Brain microvascular endothelial cell (primary cell): ENCODE data around the gene CTNNA3.
A peak's percentile ranks its signal among the peaks of the same experiment; 100 is the strongest.

Experiments used
- DNase-seq: peaks from one replicate; pipeline ENCODE4 v3.0.0-alpha.2; 2020
- H3K27ac ChIP-seq: fragments of 250-450 bp; sonication (Bioruptor Pico); 2 replicates; pipeline ENCODE4 v1.5.1; 2020; ENCODE audit warnings: mild to moderate bottlenecking, moderate library complexity
- H3K27me3 ChIP-seq: fragments of 250-450 bp; sonication (Bioruptor Pico); replicated peaks from 2 replicates; pipeline ENCODE4 v1.5.1; 2020; ENCODE audit warnings: mild to moderate bottlenecking
- H3K36me3 ChIP-seq: fragments of 250-450 bp; sonication (Bioruptor Pico); replicated peaks from 2 replicates; pipeline ENCODE4 v1.5.1; 2020; ENCODE audit warnings: mild to moderate bottlenecking
- H3K4me3 ChIP-seq: 2 replicates; pipeline ENCODE4 v1.5.1; 2011; ENCODE audit warnings: low read depth, mild to moderate bottlenecking, control low read depth, low read length, moderate library complexity
- CTCF ChIP-seq: IDR thresholded peaks from 2 replicates; pipeline ENCODE4 v1.5.1; 2011; ENCODE audit warnings: low read depth, mild to moderate bottlenecking, moderate library complexity, low read length, control low read depth, inconsistent platforms; ENCODE audit errors: missing control alignments
- in situ Hi-C: cut with HindIII; loops from 2 replicates; pipeline ENCODE4 v1.10.0; 2017; ENCODE audit warnings: low sequenced_read_pairs, low pct_ligation_motif_present

CTNNA3 gene

GRCh38 chr10:66752714-66753113 lies 943.3 kb downstream of the CTNNA3 start:
- DNase-seq, result peak; percentile 17
- H3K27ac ChIP-seq, result no peak overlapping the region
- no peak overlapping the region for H3K4me3 ChIP-seq
- TF ChIP-seq CTCF, result no peak
- in situ Hi-C loops, result no loop called here
- no peaks in the 10 kb centered on the region for H3K27me3 ChIP-seq
- no peaks in the 10 kb centered on the region for H3K36me3 ChIP-seq

- no peak for DNase-seq
- in situ Hi-C loops, result no loop called here
- Histone ChIP-seq H3K4me3 (no peak overlapping the region), H3K27me3 (no peaks in the 10 kb centered on the region), H3K36me3 (no peaks in the 10 kb centered on the region), H3K27ac (peak overlapping the region; percentile 80)
- TF ChIP-seq CTCF, result no peak
These were observed 947.8 kb downstream of the CTNNA3 start for GRCh38 chr10:66748217-66748616.

GRCh38 chr10:66747451-66747850 lies 948.5 kb downstream of the CTNNA3 start:
- TF ChIP-seq CTCF, result no peak
- H3K27ac ChIP-seq, result peak overlapping the region; percentile 80

GRCh38 chr10:66746711-66747110 lies 949.3 kb downstream of the CTNNA3 start:
- TF ChIP-seq CTCF, result no peak
- peak overlapping the region; percentile 80 for H3K27ac ChIP-seq

More at GRCh38 chr10:66747451-66747850, 948.5 kb downstream of the CTNNA3 start:
- no peaks in the 10 kb centered on the region for H3K36me3 ChIP-seq
- peak; percentile 88 for DNase-seq
- in situ Hi-C loops, result no loop called here
- H3K27me3 ChIP-seq, result no peaks in the 10 kb centered on the region
- H3K4me3 ChIP-seq, result no peak overlapping the region

GRCh38 chr10:66746246-66746645 lies 949.7 kb downstream of the CTNNA3 start:
- no peak for DNase-seq
- Histone ChIP-seq H3K27ac (no peak overlapping the region), H3K27me3 (no peaks in the 10 kb centered on the region), H3K36me3 (no peaks in the 10 kb centered on the region), H3K4me3 (no peak overlapping the region)
- no peak for TF ChIP-seq CTCF
- in situ Hi-C loops, result no loop called here

More at GRCh38 chr10:66746711-66747110, 949.3 kb downstream of the CTNNA3 start:
- Histone ChIP-seq H3K36me3 (no peaks in the 10 kb centered on the region), H3K4me3 (no peak overlapping the region), H3K27me3 (no peaks in the 10 kb centered on the region)
- no peak for DNase-seq
- in situ Hi-C loops, result no loop called here

GRCh38 chr10:66744915-66745314 lies 951.1 kb downstream of the CTNNA3 start:
- no peak for DNase-seq
- H3K27me3 ChIP-seq, result no peaks in the 10 kb centered on the region
- TF ChIP-seq CTCF, result no peak

More at GRCh38 chr10:66744915-66745314, 951.1 kb downstream of the CTNNA3 start:
- in situ Hi-C loops, result no loop called here
- Histone ChIP-seq H3K4me3 (no peak overlapping the region), H3K27ac (no peak overlapping the region), H3K36me3 (no peaks in the 10 kb centered on the region)
